H1 (cell line): ENCODE results near the gene HSPA12A. TPM values are rescaled to one million over a fixed set of nuclear protein-coding genes. Genes with fewer than 3 reads are reported as not detected.

Experiments used
- CTBP2 ChIP-seq: IDR thresholded peaks from 2 replicates; pipeline ENCODE4 v1.7.0; 2011; ENCODE audit warnings: borderline replicate concordance, mild to moderate bottlenecking, moderate library complexity, mixed read lengths, low read length; ENCODE audit not compliant: insufficient read depth, insufficient read length
- KDM5A ChIP-seq: fragments of 200-600 bp; IDR thresholded peaks from 2 replicates; pipeline ENCODE4 v1.7.1; 2012; ENCODE audit warnings: mild to moderate bottlenecking, low read length, inconsistent platforms, mixed read lengths
- MAFK ChIP-seq: IDR thresholded peaks from 2 replicates; pipeline ENCODE4 v1.6.1; 2012; ENCODE audit warnings: low read depth, mild to moderate bottlenecking, improper control_type of control experiment, low read length
- POU5F1 ChIP-seq: IDR thresholded peaks from 2 replicates; pipeline ENCODE4 v1.6.1; 2011; ENCODE audit warnings: low read depth, mild to moderate bottlenecking, low read length, moderate library complexity
- SAP30 ChIP-seq: fragments of 300-600 bp; sonication (generic); IDR thresholded peaks from 2 replicates; pipeline ENCODE4 v1.7.1; 2012; ENCODE audit warnings: low read length, moderate library complexity, mild to moderate bottlenecking, inconsistent platforms; ENCODE audit not compliant: insufficient read depth, insufficient replicate concordance
- SP4 ChIP-seq: IDR thresholded peaks from 2 replicates; pipeline ENCODE4 v1.6.1; 2012; ENCODE audit warnings: low read length, inconsistent platforms
- TCF12 ChIP-seq: IDR thresholded peaks from 2 replicates; pipeline ENCODE4 v1.6.1; 2011; ENCODE audit warnings: low read depth, mild to moderate bottlenecking, low read length
- ZNF274 ChIP-seq: IDR thresholded peaks from 2 replicates; pipeline ENCODE4 v1.7.0; 2012; ENCODE audit warnings: low read length, borderline replicate concordance; ENCODE audit errors: extremely low read depth
- polyA plus RNA-seq, 7 experiments: library from polyadenylated mRNA; depleted of rRNA in 3 of 7; stranded (reverse) in 5 of 7; unstranded in 2 of 7; fragments of >200 nt in 5 of 7; fragments of 200-250 nt in 2 of 7; gene quantifications; 1 replicate in 5 of 7; 2 replicates in 1 of 7; 4 replicates in 1 of 7; pipeline versions ENCODE4 v1.2.1 to v1.2.3, GENCODE V29; 2011 to 2013; ENCODE audit warnings: missing spikeins in 2 of 7, mixed read lengths in 2 of 7
- total RNA-seq: library from RNA; stranded (reverse); fragmentation: NEBNext Ultra II Directional; extraction: Animal tissue kit (Norgen Biotek cat#: 25700); gene quantifications from 2 replicates; pipeline ENCODE4 v1.2.1, GENCODE V29; 2021
- TF ChIP-seq, protein P1 (sequence below): fragments of 300-600 bp; sonication (generic); IDR thresholded peaks from 2 replicates; pipeline ENCODE4 v1.7.1; 2012; ENCODE audit warnings: low read length, moderate library complexity, mild to moderate bottlenecking, inconsistent platforms; ENCODE audit not compliant: insufficient replicate concordance

HSPA12A gene
- total and polyA plus RNA-seq, 2 of the 8 experiments (the other 6 are each of a cell fraction or from before 2014, with no cell fraction given) = 3.1 to 6.9 TPM

DNA sequence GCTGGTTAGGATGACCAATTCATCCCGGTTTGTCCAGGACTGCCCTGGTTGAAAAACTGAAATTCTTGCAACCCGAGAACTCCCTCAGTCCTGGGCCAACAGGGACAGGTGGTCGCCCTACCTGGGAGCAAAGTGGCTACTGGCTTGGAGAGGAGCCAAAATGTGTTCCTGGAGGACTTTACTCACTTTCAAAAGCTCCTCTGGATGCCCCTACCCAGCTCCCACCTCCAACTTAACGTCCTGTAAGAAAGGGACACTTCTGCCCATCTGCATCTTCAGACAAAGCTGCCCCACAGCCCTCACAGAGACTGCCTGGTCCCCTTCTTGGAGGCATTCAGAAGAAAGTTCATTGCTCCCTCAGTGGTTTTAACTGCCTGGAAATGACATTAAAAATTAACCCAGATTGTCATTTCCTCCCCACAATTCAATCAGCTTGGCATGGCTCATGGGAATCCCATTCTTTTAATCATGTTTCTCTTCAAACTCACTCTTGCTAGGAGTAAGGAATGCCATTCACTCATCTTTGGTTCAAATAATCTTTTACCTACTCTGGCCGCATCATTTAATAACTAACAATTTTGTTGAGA lies 24.0 kb upstream of the HSPA12A start (continued):
- TF ChIP-seq, protein P1, sequence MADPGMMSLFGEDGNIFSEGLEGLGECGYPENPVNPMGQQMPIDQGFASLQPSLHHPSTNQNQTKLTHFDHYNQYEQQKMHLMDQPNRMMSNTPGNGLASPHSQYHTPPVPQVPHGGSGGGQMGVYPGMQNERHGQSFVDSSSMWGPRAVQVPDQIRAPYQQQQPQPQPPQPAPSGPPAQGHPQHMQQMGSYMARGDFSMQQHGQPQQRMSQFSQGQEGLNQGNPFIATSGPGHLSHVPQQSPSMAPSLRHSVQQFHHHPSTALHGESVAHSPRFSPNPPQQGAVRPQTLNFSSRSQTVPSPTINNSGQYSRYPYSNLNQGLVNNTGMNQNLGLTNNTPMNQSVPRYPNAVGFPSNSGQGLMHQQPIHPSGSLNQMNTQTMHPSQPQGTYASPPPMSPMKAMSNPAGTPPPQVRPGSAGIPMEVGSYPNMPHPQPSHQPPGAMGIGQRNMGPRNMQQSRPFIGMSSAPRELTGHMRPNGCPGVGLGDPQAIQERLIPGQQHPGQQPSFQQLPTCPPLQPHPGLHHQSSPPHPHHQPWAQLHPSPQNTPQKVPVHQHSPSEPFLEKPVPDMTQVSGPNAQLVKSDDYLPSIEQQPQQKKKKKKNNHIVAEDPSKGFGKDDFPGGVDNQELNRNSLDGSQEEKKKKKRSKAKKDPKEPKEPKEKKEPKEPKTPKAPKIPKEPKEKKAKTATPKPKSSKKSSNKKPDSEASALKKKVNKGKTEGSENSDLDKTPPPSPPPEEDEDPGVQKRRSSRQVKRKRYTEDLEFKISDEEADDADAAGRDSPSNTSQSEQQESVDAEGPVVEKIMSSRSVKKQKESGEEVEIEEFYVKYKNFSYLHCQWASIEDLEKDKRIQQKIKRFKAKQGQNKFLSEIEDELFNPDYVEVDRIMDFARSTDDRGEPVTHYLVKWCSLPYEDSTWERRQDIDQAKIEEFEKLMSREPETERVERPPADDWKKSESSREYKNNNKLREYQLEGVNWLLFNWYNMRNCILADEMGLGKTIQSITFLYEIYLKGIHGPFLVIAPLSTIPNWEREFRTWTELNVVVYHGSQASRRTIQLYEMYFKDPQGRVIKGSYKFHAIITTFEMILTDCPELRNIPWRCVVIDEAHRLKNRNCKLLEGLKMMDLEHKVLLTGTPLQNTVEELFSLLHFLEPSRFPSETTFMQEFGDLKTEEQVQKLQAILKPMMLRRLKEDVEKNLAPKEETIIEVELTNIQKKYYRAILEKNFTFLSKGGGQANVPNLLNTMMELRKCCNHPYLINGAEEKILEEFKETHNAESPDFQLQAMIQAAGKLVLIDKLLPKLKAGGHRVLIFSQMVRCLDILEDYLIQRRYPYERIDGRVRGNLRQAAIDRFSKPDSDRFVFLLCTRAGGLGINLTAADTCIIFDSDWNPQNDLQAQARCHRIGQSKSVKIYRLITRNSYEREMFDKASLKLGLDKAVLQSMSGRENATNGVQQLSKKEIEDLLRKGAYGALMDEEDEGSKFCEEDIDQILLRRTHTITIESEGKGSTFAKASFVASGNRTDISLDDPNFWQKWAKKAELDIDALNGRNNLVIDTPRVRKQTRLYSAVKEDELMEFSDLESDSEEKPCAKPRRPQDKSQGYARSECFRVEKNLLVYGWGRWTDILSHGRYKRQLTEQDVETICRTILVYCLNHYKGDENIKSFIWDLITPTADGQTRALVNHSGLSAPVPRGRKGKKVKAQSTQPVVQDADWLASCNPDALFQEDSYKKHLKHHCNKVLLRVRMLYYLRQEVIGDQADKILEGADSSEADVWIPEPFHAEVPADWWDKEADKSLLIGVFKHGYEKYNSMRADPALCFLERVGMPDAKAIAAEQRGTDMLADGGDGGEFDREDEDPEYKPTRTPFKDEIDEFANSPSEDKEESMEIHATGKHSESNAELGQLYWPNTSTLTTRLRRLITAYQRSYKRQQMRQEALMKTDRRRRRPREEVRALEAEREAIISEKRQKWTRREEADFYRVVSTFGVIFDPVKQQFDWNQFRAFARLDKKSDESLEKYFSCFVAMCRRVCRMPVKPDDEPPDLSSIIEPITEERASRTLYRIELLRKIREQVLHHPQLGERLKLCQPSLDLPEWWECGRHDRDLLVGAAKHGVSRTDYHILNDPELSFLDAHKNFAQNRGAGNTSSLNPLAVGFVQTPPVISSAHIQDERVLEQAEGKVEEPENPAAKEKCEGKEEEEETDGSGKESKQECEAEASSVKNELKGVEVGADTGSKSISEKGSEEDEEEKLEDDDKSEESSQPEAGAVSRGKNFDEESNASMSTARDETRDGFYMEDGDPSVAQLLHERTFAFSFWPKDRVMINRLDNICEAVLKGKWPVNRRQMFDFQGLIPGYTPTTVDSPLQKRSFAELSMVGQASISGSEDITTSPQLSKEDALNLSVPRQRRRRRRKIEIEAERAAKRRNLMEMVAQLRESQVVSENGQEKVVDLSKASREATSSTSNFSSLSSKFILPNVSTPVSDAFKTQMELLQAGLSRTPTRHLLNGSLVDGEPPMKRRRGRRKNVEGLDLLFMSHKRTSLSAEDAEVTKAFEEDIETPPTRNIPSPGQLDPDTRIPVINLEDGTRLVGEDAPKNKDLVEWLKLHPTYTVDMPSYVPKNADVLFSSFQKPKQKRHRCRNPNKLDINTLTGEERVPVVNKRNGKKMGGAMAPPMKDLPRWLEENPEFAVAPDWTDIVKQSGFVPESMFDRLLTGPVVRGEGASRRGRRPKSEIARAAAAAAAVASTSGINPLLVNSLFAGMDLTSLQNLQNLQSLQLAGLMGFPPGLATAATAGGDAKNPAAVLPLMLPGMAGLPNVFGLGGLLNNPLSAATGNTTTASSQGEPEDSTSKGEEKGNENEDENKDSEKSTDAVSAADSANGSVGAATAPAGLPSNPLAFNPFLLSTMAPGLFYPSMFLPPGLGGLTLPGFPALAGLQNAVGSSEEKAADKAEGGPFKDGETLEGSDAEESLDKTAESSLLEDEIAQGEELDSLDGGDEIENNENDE = no peak
- TF ChIP-seq MAFK (no peak), TCF12 (no peak), SP4 (no peak), ZNF274 (no peak), KDM5A (no peak), CTBP2 (no peak), POU5F1 (no peak), SAP30 (no peak)
